Heart left ventricle (tissue), 13 donors: ENCODE results near the gene ZBTB6.

Source experiments
- CTCF ChIP-seq, 12 donors: fragments of 200-600 bp; sonication (generic) in 4 of 12; IDR thresholded peaks; one replicate each; pipeline versions ENCODE4 v1.5.0 to v1.8.0; 2018 to 2022; ENCODE audit warnings: antibody characterized with exemption in 12 of 12, mild to moderate bottlenecking in 5 of 12
- POLR2A ChIP-seq, 2 donors: fragments of 450-650 bp; IDR thresholded peaks; one replicate each; pipeline ENCODE4 v1.6.1; 2017; ENCODE audit warnings: antibody characterized with exemption in 2 of 2, mild to moderate bottlenecking in 2 of 2, moderate library complexity in 2 of 2
- donor health status: ischemic (EF 13 %, LVEDD 7.1; RV severe dilation, severe dysfunction).
- donor health status: DM: no; HTN: yes; CAD: no.
- donor health status: DM: no; HTN: no; CAD: no.
- donor health status: ischemic (EF 25% LVEDD 6.9; RV normal size, moderate dysfunction).
- donor health status: ischemic (EF 25% LVEDD 5.7; RV mildly dilated, moderate dysfunction).
- donor health status: ischemic (EF 35%, LVEDD 5.7; RV mildly dilated, moderate dysfunction).
- donor health status: nonischemic (EF 11% LVEDD 7.7; RV severe dilation, severe dysfunction).
- donor health status: DM: yes; HTN: yes; CAD: no.
- donor health status: PGD.
- donor health status: ischemic (EF 29% LVEDD 5.4; RV normal size, mild dysfunction).
- donor health status: nonischemic (EF 23%, LVEDD 6.1; RV moderate dilation, normal function).

- TF ChIP-seq POLR2A (IDR thresholded peaks at IDR 0.05) (no peak), CTCF (IDR thresholded peaks at IDR 0.05) (no peak)
Measured at GRCh38 chr9:122939601-122940000, 26.5 kb upstream of the ZBTB6 start.
